ENCODE measurements around the gene FNBP1.

DNA sequence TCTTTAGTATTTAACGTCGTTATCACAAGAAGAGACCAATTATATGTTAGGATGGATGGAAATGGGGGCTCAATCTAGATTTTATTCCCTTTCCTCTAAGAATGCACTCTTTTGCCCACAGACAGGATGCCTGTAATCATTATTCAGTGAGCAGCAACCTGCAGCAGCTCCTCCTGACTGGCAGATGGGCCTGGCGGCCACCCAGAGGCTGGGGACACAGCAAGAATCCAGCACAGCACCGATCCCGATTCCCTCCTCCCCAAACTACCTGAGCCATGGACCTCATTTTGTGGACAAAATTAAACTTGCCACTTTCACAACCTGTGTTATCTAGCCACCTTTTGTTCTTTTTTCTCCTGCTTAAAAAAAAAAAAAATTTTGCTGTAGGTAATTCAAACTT lies 106.8 kb downstream of the FNBP1 start:
- TF ChIP-seq, protein P1, sequence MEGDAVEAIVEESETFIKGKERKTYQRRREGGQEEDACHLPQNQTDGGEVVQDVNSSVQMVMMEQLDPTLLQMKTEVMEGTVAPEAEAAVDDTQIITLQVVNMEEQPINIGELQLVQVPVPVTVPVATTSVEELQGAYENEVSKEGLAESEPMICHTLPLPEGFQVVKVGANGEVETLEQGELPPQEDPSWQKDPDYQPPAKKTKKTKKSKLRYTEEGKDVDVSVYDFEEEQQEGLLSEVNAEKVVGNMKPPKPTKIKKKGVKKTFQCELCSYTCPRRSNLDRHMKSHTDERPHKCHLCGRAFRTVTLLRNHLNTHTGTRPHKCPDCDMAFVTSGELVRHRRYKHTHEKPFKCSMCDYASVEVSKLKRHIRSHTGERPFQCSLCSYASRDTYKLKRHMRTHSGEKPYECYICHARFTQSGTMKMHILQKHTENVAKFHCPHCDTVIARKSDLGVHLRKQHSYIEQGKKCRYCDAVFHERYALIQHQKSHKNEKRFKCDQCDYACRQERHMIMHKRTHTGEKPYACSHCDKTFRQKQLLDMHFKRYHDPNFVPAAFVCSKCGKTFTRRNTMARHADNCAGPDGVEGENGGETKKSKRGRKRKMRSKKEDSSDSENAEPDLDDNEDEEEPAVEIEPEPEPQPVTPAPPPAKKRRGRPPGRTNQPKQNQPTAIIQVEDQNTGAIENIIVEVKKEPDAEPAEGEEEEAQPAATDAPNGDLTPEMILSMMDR (conservative IDR thresholded peaks at IDR 0.05 in 1 of 2, IDR thresholded peaks at IDR 0.05 in 1 of 2; ENCODE audit: low read depth in 1 of 2, low read length in 2 of 2): no peak
- no peak for TF ChIP-seq EZH2 (IDR thresholded peaks at IDR 0.05; ENCODE audit: low read length, missing control alignments)

All from fibroblast of lung (primary cell).